KMS-11 (cell line): ENCODE results near the gene SLC24A4.

Source experiments
- H2AFZ ChIP-seq: fragments of 200-600 bp; sonication (generic); 2 replicates; pipeline ENCODE4 v1.6.1; 2016; ENCODE audit warnings: antibody characterized with exemption, mixed run types, low read depth
- H3K27ac ChIP-seq: fragments of 200-600 bp; sonication (generic); 2 replicates; pipeline ENCODE4 v1.6.1; 2016; ENCODE audit warnings: mild to moderate bottlenecking, mixed run types
- H3K27me3 ChIP-seq: fragments of 200-600 bp; sonication (generic); 2 replicates; pipeline ENCODE4 v1.6.1; 2017; ENCODE audit warnings: mild to moderate bottlenecking, low read depth, mixed run types, moderate library complexity; ENCODE audit not compliant: insufficient read depth
- H3K36me3 ChIP-seq: fragments of 200-600 bp; sonication (generic); 2 replicates; pipeline ENCODE4 v1.6.1; 2017; ENCODE audit warnings: mild to moderate bottlenecking, mixed run types; ENCODE audit not compliant: insufficient read depth
- H3K4me1 ChIP-seq: fragments of 200-600 bp; sonication (generic); 2 replicates; pipeline ENCODE4 v1.6.1; 2016; ENCODE audit warnings: mild to moderate bottlenecking, low read depth, mixed run types; ENCODE audit not compliant: poor library complexity, severe bottlenecking
- H3K4me2 ChIP-seq: fragments of 200-600 bp; sonication (generic); 2 replicates; pipeline ENCODE4 v1.7.0; 2016; ENCODE audit warnings: mild to moderate bottlenecking, mixed run types
- H3K4me3 ChIP-seq: fragments of 200-600 bp; sonication (generic); IDR thresholded peaks from 2 replicates; pipeline ENCODE4 v1.6.1; 2017; ENCODE audit warnings: low read depth, low read length, mixed read lengths; ENCODE audit not compliant: insufficient read depth
- H3K79me2 ChIP-seq: fragments of 200-600 bp; sonication (generic); 2 replicates; pipeline ENCODE4 v1.6.1; 2016; ENCODE audit warnings: low read depth, mixed run types; ENCODE audit not compliant: insufficient read depth
- H3K9ac ChIP-seq: fragments of 200-600 bp; sonication (generic); 2 replicates; pipeline ENCODE4 v1.6.1; 2016; ENCODE audit warnings: mild to moderate bottlenecking, mixed run types
- H4K20me1 ChIP-seq: fragments of 200-600 bp; sonication (generic); 2 replicates; pipeline ENCODE4 v1.6.1; 2016; ENCODE audit warnings: mild to moderate bottlenecking, mixed run types; ENCODE audit not compliant: insufficient read depth
- TF ChIP-seq, protein P1 (sequence below): fragments of 200-600 bp; sonication (generic); conservative IDR thresholded peaks from 2 replicates; pipeline ENCODE4 v1.6.1; 2017; ENCODE audit warnings: low read depth, mild to moderate bottlenecking, antibody characterized with exemption, low read length, moderate library complexity, mixed read lengths

The SLC24A4 gene

DNA sequence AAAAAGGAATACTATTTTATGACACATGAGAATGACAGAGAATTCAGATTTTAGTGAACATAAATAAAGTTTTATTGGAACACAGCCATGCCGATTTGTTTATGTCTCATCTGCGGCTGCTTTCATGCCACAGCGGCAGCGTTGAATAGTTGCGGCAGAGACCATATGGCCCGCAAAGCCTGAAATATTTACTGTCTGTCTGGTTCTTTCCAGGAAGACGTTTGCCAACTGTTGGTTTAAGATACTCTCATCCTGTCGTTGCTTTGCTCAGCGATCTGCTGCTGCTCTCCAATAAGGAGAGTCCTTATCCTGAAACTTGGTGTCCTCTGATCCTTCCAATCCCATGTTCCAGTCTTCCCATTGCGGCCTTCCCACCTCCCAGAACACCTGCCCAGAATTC, 89.9 kb downstream of the SLC24A4 start:
- Histone ChIP-seq H3K27ac (no peak overlapping the region), H3K9ac (no peak overlapping the region), H3K4me2 (no peak overlapping the region), H3K27me3 (no peaks in the 10 kb centered on the region), H3K4me1 (no peaks in the 10 kb centered on the region), H4K20me1 (no peaks in the 10 kb centered on the region), H3K36me3 (no peaks in the 10 kb centered on the region), H2AFZ (no peak overlapping the region), H3K79me2 (no peaks in the 10 kb centered on the region), H3K4me3 (no peak overlapping the region)
- TF ChIP-seq, protein P1, sequence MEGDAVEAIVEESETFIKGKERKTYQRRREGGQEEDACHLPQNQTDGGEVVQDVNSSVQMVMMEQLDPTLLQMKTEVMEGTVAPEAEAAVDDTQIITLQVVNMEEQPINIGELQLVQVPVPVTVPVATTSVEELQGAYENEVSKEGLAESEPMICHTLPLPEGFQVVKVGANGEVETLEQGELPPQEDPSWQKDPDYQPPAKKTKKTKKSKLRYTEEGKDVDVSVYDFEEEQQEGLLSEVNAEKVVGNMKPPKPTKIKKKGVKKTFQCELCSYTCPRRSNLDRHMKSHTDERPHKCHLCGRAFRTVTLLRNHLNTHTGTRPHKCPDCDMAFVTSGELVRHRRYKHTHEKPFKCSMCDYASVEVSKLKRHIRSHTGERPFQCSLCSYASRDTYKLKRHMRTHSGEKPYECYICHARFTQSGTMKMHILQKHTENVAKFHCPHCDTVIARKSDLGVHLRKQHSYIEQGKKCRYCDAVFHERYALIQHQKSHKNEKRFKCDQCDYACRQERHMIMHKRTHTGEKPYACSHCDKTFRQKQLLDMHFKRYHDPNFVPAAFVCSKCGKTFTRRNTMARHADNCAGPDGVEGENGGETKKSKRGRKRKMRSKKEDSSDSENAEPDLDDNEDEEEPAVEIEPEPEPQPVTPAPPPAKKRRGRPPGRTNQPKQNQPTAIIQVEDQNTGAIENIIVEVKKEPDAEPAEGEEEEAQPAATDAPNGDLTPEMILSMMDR: no peak

DNA sequence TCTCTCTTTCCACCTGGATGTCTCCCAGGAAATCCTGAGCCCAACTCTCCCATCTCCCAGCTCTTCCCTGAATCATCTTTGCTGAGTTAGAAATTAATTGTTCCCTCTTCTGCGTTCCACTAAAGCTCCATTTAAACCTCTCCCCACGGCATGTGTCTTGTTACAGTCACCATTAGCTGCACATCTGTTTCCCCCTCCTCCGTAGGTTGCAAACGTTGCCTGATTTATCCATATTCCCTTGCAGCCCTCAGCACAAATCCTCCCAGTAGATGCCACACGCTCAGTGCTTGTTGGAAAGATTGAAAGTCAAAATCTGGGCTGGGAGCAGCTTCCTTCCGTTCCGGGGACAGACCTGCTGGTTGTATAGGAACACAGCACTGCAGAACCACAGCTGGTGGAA, 90.4 kb downstream of the SLC24A4 start:
- Histone ChIP-seq H3K36me3 (no peaks in the 10 kb centered on the region), H4K20me1 (no peaks in the 10 kb centered on the region), H3K27ac (no peak overlapping the region), H3K79me2 (no peaks in the 10 kb centered on the region), H3K9ac (no peak overlapping the region), H3K4me3 (no peak overlapping the region), H3K4me2 (no peak overlapping the region), H3K4me1 (no peaks in the 10 kb centered on the region), H2AFZ (no peak overlapping the region), H3K27me3 (no peaks in the 10 kb centered on the region)
- TF ChIP-seq, protein P1: no peak

DNA sequence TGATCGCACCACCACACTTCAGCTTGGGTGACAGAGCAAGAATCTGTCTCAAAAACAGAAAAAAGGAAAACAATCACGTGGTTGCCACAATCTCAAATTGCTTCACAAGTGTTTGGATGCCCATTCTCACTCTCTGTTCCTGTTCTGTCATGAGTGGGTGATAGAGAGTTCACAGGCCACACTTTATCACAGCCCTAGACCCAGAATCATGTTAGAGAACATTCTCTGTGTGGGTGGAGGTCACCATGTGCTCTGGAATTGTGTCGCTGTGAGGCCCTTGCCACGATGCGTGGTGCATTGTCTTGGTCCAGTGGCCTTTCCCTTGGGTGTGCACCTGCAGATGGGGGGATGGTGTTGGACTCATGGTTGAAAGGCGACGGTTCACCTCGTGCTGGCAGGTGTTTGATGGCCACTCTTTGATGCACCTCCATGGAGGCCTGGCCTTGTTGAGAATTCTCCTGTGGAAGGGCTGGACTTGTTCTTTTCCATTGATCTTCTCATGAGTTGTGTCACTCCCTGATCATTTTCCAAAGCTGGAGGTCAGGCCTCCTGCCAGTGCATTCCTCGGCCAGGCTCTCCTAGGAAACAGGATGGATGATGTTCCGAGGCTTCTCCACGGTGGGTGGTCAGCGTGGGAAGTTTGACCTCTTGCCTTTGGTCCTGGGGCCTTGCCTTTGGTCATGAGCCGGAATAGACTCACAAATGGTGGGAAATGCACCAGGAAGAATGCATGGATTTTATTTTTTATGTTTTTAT, 91.9 kb downstream of the SLC24A4 start:
- no peaks in the 10 kb centered on the region for H3K36me3 ChIP-seq
- TF ChIP-seq, protein P1: no peak
- no peaks in the 10 kb centered on the region for H3K27me3 ChIP-seq
- no peaks in the 10 kb centered on the region for H3K4me1 ChIP-seq
- H3K4me2 ChIP-seq: no peak overlapping the region
- H3K4me3 ChIP-seq: no peak overlapping the region
- H3K27ac ChIP-seq: no peak overlapping the region
- H2AFZ ChIP-seq: no peak overlapping the region
- no peak overlapping the region for H3K9ac ChIP-seq
- no peaks in the 10 kb centered on the region for H3K79me2 ChIP-seq
- H4K20me1 ChIP-seq: no peaks in the 10 kb centered on the region

DNA sequence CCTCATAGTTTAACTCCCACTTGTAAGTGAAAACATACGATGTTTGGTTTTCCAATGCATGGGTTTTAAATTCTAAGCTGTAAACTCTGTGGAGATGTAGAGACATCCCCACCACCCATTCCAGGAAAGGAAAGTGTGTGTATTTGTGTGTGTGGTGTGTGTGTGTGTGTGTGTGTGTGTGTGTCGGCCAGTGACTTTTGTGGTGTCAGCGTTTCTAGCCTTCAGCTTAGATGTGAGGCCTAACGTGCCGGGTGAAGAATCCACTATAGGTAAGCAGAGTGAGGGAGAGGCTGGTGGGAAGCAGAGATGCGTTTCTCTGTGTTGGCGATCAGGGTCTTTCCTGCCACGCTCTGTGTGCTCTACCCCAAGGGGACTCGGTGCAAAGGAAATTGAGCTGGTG, 93.0 kb downstream of the SLC24A4 start:
- H3K27me3 ChIP-seq: no peaks in the 10 kb centered on the region
- no peak overlapping the region for H3K27ac ChIP-seq
- H3K4me1 ChIP-seq: no peaks in the 10 kb centered on the region
- H2AFZ ChIP-seq: no peak overlapping the region
- H3K36me3 ChIP-seq: no peaks in the 10 kb centered on the region
- no peak overlapping the region for H3K4me2 ChIP-seq
- TF ChIP-seq, protein P1: no peak
- no peaks in the 10 kb centered on the region for H4K20me1 ChIP-seq
- no peak overlapping the region for H3K4me3 ChIP-seq
- H3K9ac ChIP-seq: no peak overlapping the region
- no peaks in the 10 kb centered on the region for H3K79me2 ChIP-seq
